Measurements from ENCODE around the gene CACNA1A. TPM values are rescaled to one million over a fixed set of nuclear protein-coding genes. Genes with fewer than 3 reads are reported as not detected.

The CACNA1A gene
- total and polyA plus RNA-seq, 2 experiments from 2014 or later, result 3.0 to 8.5 TPM

DNA sequence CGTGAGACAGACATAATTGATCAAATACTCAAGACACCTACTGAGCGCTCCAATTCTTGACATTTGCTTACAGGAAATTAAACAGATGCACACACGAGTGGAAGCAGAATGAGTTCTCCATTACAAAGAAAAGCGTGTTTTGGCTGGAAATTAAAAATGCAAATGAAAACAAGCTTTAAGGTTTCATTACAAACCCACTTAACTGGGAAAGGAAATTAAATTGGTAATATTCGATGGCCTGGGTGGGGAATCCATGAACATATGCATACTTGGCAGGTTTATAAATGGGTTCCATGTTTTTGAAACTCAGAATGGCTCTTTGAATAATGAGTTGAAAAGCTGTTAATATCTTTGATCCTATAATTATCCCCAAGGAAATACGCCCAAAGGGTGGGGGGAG, 178.0 kb downstream of the CACNA1A start:
- no peak overlapping the region for H2AFZ ChIP-seq
- no peak overlapping the region for H3K4me3 ChIP-seq
- H3K4me1 ChIP-seq (ENCODE audit: insufficient read depth), result no peaks in the 10 kb centered on the region
- 26 to 29% methylated on average over 6 of the region's 6 CpGs for WGBS, 2 experiments (ENCODE audit: low coverage in 1 of 2, low lambda C conversion rate in 2 of 2, missing lambda C conversion rate in 2 of 2)
- no peak overlapping the region for H3K9ac ChIP-seq
- in situ Hi-C loops (cut with MboI), result no loop called here
- no peak overlapping the region for H3K27ac ChIP-seq
- no peak for DNase-seq
- no peaks in the 10 kb centered on the region for H3K79me2 ChIP-seq (ENCODE audit: insufficient read depth)
- no peaks in the 10 kb centered on the region for H4K20me1 ChIP-seq (ENCODE audit: insufficient read depth)
- no peak overlapping the region for H3K4me2 ChIP-seq (ENCODE audit: unreplicated experiment)
- H3F3A ChIP-seq (ENCODE audit: insufficient read depth), result no peaks in the 10 kb centered on the region
- H3K36me3 ChIP-seq (ENCODE audit: low read depth), result no peaks in the 10 kb centered on the region
- H3K27me3 ChIP-seq (replicated peaks; ENCODE audit: insufficient read depth), result no peaks in the 10 kb centered on the region
- H3K9me2 ChIP-seq (ENCODE audit: insufficient read depth), result no peaks in the 10 kb centered on the region
- no peaks in the 10 kb centered on the region for H3K9me3 ChIP-seq (ENCODE audit: low read depth)
- TF ChIP-seq EZH2phosphoT487 (IDR thresholded peaks at IDR 0.05; ENCODE audit: insufficient read depth, low read depth) (no peak), EZH2 (IDR thresholded peaks at IDR 0.05; ENCODE audit: insufficient read depth, poor library complexity, severe bottlenecking) (no peak)

DNA sequence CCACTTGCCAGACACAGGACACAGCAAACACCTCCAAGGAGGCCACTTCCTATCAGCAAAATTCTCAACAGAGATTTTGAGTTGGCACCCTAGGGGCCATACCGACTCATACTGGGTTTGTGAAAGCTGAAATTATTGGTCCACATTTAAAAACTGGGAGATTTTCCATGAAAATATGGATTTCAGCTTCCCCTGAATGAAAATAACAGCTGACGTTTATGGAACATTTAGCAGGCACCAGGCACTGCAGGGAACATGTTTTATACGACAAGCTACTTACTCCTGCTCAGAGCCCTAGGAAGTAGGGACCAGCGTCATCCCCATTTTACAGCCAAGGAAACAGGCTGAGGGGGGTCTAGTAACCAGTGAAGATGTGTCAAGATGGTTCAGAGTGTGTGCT, 186.8 kb downstream of the CACNA1A start:
- Histone ChIP-seq H3K79me2 (ENCODE audit: insufficient read depth) (no peaks in the 10 kb centered on the region), H3K9me3 (ENCODE audit: low read depth) (no peaks in the 10 kb centered on the region), H3F3A (ENCODE audit: insufficient read depth) (no peaks in the 10 kb centered on the region), H3K36me3 (ENCODE audit: low read depth) (no peaks in the 10 kb centered on the region), H3K9ac (no peak overlapping the region), H3K27ac (no peak overlapping the region), H3K27me3 (replicated peaks; ENCODE audit: insufficient read depth) (no peaks in the 10 kb centered on the region), H3K4me2 (ENCODE audit: unreplicated experiment) (no peak overlapping the region), H2AFZ (no peak overlapping the region), H3K4me1 (ENCODE audit: insufficient read depth) (no peaks in the 10 kb centered on the region), H3K9me2 (ENCODE audit: insufficient read depth) (no peaks in the 10 kb centered on the region), H4K20me1 (ENCODE audit: insufficient read depth) (no peaks in the 10 kb centered on the region), H3K4me3 (no peak overlapping the region)
- no peak for DNase-seq
- TF ChIP-seq EZH2phosphoT487 (IDR thresholded peaks at IDR 0.05; ENCODE audit: insufficient read depth, low read depth) (no peak), EZH2 (IDR thresholded peaks at IDR 0.05; ENCODE audit: insufficient read depth, poor library complexity, severe bottlenecking) (no peak)
- in situ Hi-C loops (cut with MboI), result no loop called here
- WGBS, 2 experiments (ENCODE audit: low coverage in 1 of 2, low lambda C conversion rate in 2 of 2, missing lambda C conversion rate in 2 of 2), result 52 to 56% methylated on average over 4 of the region's 4 CpGs

DNA sequence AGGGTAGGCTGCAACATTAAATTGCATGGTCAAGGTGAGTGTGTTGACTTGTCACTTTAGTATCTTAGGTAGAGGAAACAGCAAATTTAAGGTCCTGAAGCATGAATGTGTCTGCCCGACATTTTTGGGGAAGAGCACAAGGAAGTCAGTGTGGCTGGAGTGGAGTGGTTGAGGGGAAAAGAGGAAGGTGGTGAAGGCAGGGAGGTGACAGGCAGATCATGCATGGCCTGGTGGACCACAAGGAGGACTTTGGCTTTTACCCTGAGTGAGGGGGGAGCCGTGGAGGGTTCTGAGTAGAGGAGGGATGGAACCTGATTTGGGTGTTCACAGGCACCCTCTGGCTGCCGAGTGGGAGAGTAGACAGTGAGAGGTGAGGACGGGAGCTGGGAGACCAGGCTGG, 188.1 kb downstream of the CACNA1A start:
- no peaks in the 10 kb centered on the region for H4K20me1 ChIP-seq (ENCODE audit: insufficient read depth)
- no peaks in the 10 kb centered on the region for H3K4me1 ChIP-seq (ENCODE audit: insufficient read depth)
- H3K4me2 ChIP-seq (ENCODE audit: unreplicated experiment), result no peak overlapping the region
- no peaks in the 10 kb centered on the region for H3K9me2 ChIP-seq (ENCODE audit: insufficient read depth)
- in situ Hi-C loops (cut with MboI), result no loop called here
- no peak overlapping the region for H3K4me3 ChIP-seq
- TF ChIP-seq EZH2 (IDR thresholded peaks at IDR 0.05; ENCODE audit: insufficient read depth, poor library complexity, severe bottlenecking) (no peak), EZH2phosphoT487 (IDR thresholded peaks at IDR 0.05; ENCODE audit: insufficient read depth, low read depth) (no peak)
- no peaks in the 10 kb centered on the region for H3K36me3 ChIP-seq (ENCODE audit: low read depth)
- no peaks in the 10 kb centered on the region for H3K79me2 ChIP-seq (ENCODE audit: insufficient read depth)
- H3F3A ChIP-seq (ENCODE audit: insufficient read depth), result no peaks in the 10 kb centered on the region
- WGBS, 2 experiments (ENCODE audit: low coverage in 1 of 2, low lambda C conversion rate in 2 of 2, missing lambda C conversion rate in 2 of 2), result 47 to 52% methylated on average over 4 of the region's 4 CpGs
- H3K9me3 ChIP-seq (ENCODE audit: low read depth), result no peaks in the 10 kb centered on the region
- no peak for DNase-seq
- H3K27ac ChIP-seq, result no peak overlapping the region
- no peaks in the 10 kb centered on the region for H3K27me3 ChIP-seq (replicated peaks; ENCODE audit: insufficient read depth)
- H2AFZ ChIP-seq, result no peak overlapping the region
- H3K9ac ChIP-seq, result no peak overlapping the region

DNA sequence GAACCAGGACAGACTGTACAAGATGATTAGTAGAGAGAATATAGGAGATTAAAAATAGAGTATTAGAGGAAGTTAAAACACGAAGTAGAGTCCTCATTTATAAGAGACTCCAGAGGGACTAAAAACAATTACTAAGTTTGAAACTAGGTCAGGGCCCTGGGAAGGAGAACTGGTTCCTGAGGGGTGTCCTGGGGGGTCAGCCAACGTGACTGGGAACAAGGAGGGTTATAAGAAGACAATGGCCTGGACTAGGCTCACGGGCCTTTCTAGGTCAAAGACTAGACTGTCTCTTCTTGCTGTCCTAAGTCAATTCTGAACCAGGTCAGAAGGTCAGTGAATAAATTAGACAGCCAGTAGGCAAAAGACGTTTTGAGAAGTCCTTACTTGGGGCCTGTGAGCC, 190.8 kb downstream of the CACNA1A start:
- no peak for DNase-seq
- H3K4me2 ChIP-seq (ENCODE audit: unreplicated experiment), result no peak overlapping the region
- no peaks in the 10 kb centered on the region for H3K27me3 ChIP-seq (replicated peaks; ENCODE audit: insufficient read depth)
- TF ChIP-seq EZH2phosphoT487 (IDR thresholded peaks at IDR 0.05; ENCODE audit: insufficient read depth, low read depth) (no peak), EZH2 (IDR thresholded peaks at IDR 0.05; ENCODE audit: insufficient read depth, poor library complexity, severe bottlenecking) (no peak)
- no peak overlapping the region for H2AFZ ChIP-seq
- H3K9ac ChIP-seq, result no peak overlapping the region
- WGBS, 2 experiments (ENCODE audit: low coverage in 1 of 2, low lambda C conversion rate in 2 of 2, missing lambda C conversion rate in 2 of 2), result 16 to 26% methylated on average over 4 of the region's 4 CpGs
- in situ Hi-C loops (cut with MboI), result no loop called here
- H3K9me2 ChIP-seq (ENCODE audit: insufficient read depth), result no peaks in the 10 kb centered on the region
- no peaks in the 10 kb centered on the region for H3K9me3 ChIP-seq (ENCODE audit: low read depth)
- H3K4me3 ChIP-seq, result no peak overlapping the region
- H4K20me1 ChIP-seq (ENCODE audit: insufficient read depth), result no peaks in the 10 kb centered on the region
- H3K27ac ChIP-seq, result no peak overlapping the region
- H3K36me3 ChIP-seq (ENCODE audit: low read depth), result no peaks in the 10 kb centered on the region
- H3K4me1 ChIP-seq (ENCODE audit: insufficient read depth), result no peaks in the 10 kb centered on the region
- H3K79me2 ChIP-seq (ENCODE audit: insufficient read depth), result no peaks in the 10 kb centered on the region
- no peaks in the 10 kb centered on the region for H3F3A ChIP-seq (ENCODE audit: insufficient read depth)

DNA sequence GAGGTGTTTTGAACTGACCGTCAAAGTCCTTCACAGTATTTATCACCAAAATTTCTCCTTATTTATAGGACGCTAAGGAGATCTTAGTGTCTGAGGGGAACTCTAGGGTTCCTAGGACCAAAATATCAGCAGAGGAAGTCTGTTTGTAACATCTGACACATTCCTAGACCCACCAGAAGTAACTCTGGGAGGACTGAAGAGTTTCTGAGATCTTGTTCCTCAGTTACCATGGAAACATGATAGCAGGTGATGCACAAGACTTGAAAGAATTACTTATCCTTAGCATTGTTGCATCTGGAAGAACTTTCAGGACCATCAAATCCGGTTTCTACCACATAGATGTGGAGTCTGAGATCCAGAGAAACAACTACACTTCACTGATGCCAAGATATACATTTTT, 191.5 kb downstream of the CACNA1A start:
- Histone ChIP-seq H3K79me2 (ENCODE audit: insufficient read depth) (no peaks in the 10 kb centered on the region), H3K27me3 (replicated peaks; ENCODE audit: insufficient read depth) (no peaks in the 10 kb centered on the region), H4K20me1 (ENCODE audit: insufficient read depth) (no peaks in the 10 kb centered on the region), H3K4me2 (ENCODE audit: unreplicated experiment) (no peak overlapping the region), H3F3A (ENCODE audit: insufficient read depth) (no peaks in the 10 kb centered on the region), H2AFZ (no peak overlapping the region), H3K4me3 (no peak overlapping the region), H3K27ac (no peak overlapping the region), H3K4me1 (ENCODE audit: insufficient read depth) (no peaks in the 10 kb centered on the region), H3K9me2 (ENCODE audit: insufficient read depth) (no peaks in the 10 kb centered on the region), H3K9ac (no peak overlapping the region), H3K9me3 (ENCODE audit: low read depth) (no peaks in the 10 kb centered on the region), H3K36me3 (ENCODE audit: low read depth) (no peaks in the 10 kb centered on the region)
- TF ChIP-seq EZH2 (IDR thresholded peaks at IDR 0.05; ENCODE audit: insufficient read depth, poor library complexity, severe bottlenecking) (no peak), EZH2phosphoT487 (IDR thresholded peaks at IDR 0.05; ENCODE audit: insufficient read depth, low read depth) (no peak)
- no peak for DNase-seq
- in situ Hi-C loops (cut with MboI), result no loop called here
- WGBS, 2 experiments (ENCODE audit: low coverage in 1 of 2, low lambda C conversion rate in 2 of 2, missing lambda C conversion rate in 2 of 2), result 31 to 40% methylated on average over 3 of the region's 3 CpGs

Data from GM23248 (cell line).